A549 (cell line): Measurements from ENCODE around the gene MSI2.

Experiments used
- EP300 ChIP-seq, 2 experiments: fragments of >200 bp; sonication (Bioruptor Twin); formaldehyde crosslinking; IDR thresholded peaks; 2 replicates in 1 of 2; 3 replicates in 1 of 2; pipeline ENCODE4 v1.6.1; 2016 to 2017
- SMC3 ChIP-seq: fragments of >200 bp; sonication (Bioruptor Twin); formaldehyde crosslinking; IDR thresholded peaks from 3 replicates; pipeline ENCODE4 v1.6.1; 2018; ENCODE audit warnings: inconsistent platforms
- TF ChIP-seq, protein P1 (sequence below): IDR thresholded peaks from 2 replicates; pipeline ENCODE4 v1.6.1; 2012
- TF ChIP-seq, protein P2 (sequence below): fragments of 200-600 bp; sonication (generic); IDR thresholded peaks from 2 replicates; pipeline ENCODE4 v1.6.1; 2016; ENCODE audit warnings: antibody characterized with exemption, mild to moderate bottlenecking, moderate library complexity

DNA sequence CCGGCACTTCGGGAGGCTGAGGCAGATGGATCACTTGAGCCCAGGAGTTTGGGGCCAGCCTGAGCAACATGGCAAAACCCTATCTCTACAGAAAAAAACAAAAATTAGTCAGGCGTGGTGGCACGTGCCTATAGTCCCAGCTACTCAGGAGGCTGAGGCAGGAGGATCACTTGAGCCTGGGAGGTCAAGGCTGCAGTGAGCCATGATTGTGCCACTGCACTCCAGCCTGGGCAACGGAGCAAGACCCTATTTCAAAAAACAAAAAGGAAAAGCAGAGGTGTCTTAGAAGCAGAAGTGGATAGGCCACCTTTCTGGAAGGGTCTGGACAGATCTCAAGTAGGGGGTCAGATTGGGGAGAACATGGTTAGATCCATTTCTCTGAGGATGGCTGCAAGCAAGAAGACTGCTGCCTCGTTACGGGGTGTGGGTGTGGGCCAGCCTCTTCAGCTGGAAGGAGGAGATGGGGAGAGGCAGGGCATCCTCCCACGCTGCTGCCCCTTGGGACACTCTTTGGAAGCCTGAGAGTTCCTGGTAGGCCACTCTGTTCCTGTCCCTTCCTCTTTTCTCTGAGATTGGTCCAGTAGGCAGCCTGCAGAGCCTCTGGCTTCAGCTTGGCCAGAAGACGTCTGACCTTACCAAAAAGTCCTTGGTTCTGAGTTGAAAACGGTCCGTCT lies 208.0 kb downstream of the MSI2 start:
- TF ChIP-seq SMC3 (no peak), EP300 (IDR thresholded peaks at IDR 0.05) (no peak)
- TF ChIP-seq, protein P1, sequence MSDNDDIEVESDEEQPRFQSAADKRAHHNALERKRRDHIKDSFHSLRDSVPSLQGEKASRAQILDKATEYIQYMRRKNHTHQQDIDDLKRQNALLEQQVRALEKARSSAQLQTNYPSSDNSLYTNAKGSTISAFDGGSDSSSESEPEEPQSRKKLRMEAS: no peak
- TF ChIP-seq, protein P2, sequence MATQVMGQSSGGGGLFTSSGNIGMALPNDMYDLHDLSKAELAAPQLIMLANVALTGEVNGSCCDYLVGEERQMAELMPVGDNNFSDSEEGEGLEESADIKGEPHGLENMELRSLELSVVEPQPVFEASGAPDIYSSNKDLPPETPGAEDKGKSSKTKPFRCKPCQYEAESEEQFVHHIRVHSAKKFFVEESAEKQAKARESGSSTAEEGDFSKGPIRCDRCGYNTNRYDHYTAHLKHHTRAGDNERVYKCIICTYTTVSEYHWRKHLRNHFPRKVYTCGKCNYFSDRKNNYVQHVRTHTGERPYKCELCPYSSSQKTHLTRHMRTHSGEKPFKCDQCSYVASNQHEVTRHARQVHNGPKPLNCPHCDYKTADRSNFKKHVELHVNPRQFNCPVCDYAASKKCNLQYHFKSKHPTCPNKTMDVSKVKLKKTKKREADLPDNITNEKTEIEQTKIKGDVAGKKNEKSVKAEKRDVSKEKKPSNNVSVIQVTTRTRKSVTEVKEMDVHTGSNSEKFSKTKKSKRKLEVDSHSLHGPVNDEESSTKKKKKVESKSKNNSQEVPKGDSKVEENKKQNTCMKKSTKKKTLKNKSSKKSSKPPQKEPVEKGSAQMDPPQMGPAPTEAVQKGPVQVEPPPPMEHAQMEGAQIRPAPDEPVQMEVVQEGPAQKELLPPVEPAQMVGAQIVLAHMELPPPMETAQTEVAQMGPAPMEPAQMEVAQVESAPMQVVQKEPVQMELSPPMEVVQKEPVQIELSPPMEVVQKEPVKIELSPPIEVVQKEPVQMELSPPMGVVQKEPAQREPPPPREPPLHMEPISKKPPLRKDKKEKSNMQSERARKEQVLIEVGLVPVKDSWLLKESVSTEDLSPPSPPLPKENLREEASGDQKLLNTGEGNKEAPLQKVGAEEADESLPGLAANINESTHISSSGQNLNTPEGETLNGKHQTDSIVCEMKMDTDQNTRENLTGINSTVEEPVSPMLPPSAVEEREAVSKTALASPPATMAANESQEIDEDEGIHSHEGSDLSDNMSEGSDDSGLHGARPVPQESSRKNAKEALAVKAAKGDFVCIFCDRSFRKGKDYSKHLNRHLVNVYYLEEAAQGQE: no peak
